ENCODE measurements around the gene BLM.

GRCh38 chr15:90819850-90820249 lies 102.7 kb downstream of the BLM start:
- TF ChIP-seq, protein P1, sequence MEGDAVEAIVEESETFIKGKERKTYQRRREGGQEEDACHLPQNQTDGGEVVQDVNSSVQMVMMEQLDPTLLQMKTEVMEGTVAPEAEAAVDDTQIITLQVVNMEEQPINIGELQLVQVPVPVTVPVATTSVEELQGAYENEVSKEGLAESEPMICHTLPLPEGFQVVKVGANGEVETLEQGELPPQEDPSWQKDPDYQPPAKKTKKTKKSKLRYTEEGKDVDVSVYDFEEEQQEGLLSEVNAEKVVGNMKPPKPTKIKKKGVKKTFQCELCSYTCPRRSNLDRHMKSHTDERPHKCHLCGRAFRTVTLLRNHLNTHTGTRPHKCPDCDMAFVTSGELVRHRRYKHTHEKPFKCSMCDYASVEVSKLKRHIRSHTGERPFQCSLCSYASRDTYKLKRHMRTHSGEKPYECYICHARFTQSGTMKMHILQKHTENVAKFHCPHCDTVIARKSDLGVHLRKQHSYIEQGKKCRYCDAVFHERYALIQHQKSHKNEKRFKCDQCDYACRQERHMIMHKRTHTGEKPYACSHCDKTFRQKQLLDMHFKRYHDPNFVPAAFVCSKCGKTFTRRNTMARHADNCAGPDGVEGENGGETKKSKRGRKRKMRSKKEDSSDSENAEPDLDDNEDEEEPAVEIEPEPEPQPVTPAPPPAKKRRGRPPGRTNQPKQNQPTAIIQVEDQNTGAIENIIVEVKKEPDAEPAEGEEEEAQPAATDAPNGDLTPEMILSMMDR (IDR thresholded peaks at IDR 0.05 in 2 of 3, conservative IDR thresholded peaks at IDR 0.05 in 1 of 3; ENCODE audit: borderline replicate concordance in 1 of 3, insufficient read depth in 1 of 3, low read depth in 2 of 3, low read length in 2 of 3), result no peak
- TF ChIP-seq FOSL1 (IDR thresholded peaks at IDR 0.05; ENCODE audit: low read depth) (no peak), TCF7L2 (IDR thresholded peaks at IDR 0.05; ENCODE audit: borderline replicate concordance, extremely low read depth, insufficient read depth, insufficient read length) (no peak), CBX3 (IDR thresholded peaks at IDR 0.05; ENCODE audit: low read depth) (no peak), REST (IDR thresholded peaks at IDR 0.05; ENCODE audit: low read depth) (no peak), ELF1 (IDR thresholded peaks at IDR 0.05; ENCODE audit: borderline replicate concordance, low read depth) (no peak), ZNF274 (IDR thresholded peaks at IDR 0.05; ENCODE audit: low read depth, low read length) (no peak), RAD21 (IDR thresholded peaks at IDR 0.05; ENCODE audit: low read depth) (no peak), SP1 (IDR thresholded peaks at IDR 0.05; ENCODE audit: low read depth) (no peak), SRF (IDR thresholded peaks at IDR 0.05; ENCODE audit: low read depth) (no peak), EZH2phosphoT487 (IDR thresholded peaks at IDR 0.05; ENCODE audit: borderline replicate concordance) (no peak), ZFX (IDR thresholded peaks at IDR 0.05) (no peak)
- TF ChIP-seq, protein P2, sequence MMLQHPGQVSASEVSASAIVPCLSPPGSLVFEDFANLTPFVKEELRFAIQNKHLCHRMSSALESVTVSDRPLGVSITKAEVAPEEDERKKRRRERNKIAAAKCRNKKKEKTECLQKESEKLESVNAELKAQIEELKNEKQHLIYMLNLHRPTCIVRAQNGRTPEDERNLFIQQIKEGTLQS (IDR thresholded peaks at IDR 0.05), result no peak

Measured in HCT116 (cell line).